Astrocyte (in vitro differentiated cells and primary cell): ENCODE results near the gene IL15.

Experiments used
- EZH2 ChIP-seq: IDR thresholded peaks from 2 replicates; pipeline ENCODE4 v1.6.1; 2012; ENCODE audit warnings: mild to moderate bottlenecking, low read length, inconsistent platforms; ENCODE audit not compliant: insufficient read depth
- TF ChIP-seq, protein P1 (sequence below): IDR thresholded peaks from 2 replicates; pipeline ENCODE4 v1.5.1; 2011; ENCODE audit warnings: low read depth, mild to moderate bottlenecking, inconsistent platforms, low read length, moderate library complexity; ENCODE audit not compliant: insufficient read depth

DNA sequence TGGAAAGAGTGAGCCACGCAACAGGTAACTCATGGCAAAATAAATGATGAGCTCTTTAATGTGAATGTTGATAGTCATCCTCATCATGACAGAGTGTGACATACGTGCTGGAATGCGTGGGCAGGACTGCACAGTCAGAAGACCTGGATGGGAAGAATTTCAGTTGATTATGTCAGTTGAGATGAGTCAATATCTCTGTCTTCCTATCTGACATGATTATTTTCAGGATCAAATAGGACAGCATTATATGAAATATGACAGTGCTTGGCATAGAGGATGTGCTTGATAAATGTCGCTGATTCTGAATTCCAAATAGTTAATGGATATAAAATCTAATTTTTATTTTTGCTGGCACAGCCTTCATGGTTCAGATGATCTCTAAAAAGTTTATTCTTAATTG, 95.1 kb downstream of the IL15 start:
- TF ChIP-seq, protein P1, sequence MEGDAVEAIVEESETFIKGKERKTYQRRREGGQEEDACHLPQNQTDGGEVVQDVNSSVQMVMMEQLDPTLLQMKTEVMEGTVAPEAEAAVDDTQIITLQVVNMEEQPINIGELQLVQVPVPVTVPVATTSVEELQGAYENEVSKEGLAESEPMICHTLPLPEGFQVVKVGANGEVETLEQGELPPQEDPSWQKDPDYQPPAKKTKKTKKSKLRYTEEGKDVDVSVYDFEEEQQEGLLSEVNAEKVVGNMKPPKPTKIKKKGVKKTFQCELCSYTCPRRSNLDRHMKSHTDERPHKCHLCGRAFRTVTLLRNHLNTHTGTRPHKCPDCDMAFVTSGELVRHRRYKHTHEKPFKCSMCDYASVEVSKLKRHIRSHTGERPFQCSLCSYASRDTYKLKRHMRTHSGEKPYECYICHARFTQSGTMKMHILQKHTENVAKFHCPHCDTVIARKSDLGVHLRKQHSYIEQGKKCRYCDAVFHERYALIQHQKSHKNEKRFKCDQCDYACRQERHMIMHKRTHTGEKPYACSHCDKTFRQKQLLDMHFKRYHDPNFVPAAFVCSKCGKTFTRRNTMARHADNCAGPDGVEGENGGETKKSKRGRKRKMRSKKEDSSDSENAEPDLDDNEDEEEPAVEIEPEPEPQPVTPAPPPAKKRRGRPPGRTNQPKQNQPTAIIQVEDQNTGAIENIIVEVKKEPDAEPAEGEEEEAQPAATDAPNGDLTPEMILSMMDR: no peak
- TF ChIP-seq EZH2: no peak
